Nephron progenitor cell (in vitro differentiated cells): ENCODE results near the gene LHFPL2.
A peak's percentile ranks its signal among the peaks of the same experiment; 100 is the strongest.

Source experiments
- DNase-seq: peaks from one replicate; pipeline ENCODE4 v3.0.0; 2021
- H3K27ac Mint-ChIP-seq: 2 replicates; pipeline ENCODE4 v1.8.0; 2021; ENCODE audit warnings: mild to moderate bottlenecking, moderate library complexity, mixed read lengths
- H3K27me3 Mint-ChIP-seq: 2 replicates; pipeline ENCODE4 v1.8.0; 2021; ENCODE audit warnings: mild to moderate bottlenecking, low read depth, mixed read lengths; ENCODE audit not compliant: poor library complexity
- H3K36me3 Mint-ChIP-seq: 2 replicates; pipeline ENCODE4 v1.8.0; 2021; ENCODE audit warnings: low read depth, mixed read lengths
- H3K4me1 Mint-ChIP-seq: 2 replicates; pipeline ENCODE4 v1.8.0; 2021; ENCODE audit warnings: mixed read lengths
- H3K4me3 Mint-ChIP-seq: 2 replicates; pipeline ENCODE4 v1.8.0; 2021; ENCODE audit warnings: mild to moderate bottlenecking, moderate library complexity, mixed read lengths
- H3K9me3 Mint-ChIP-seq: 2 replicates; pipeline ENCODE4 v1.8.0; 2021; ENCODE audit warnings: mild to moderate bottlenecking, moderate library complexity, mixed read lengths
- TF ChIP-seq, protein P1 (sequence below): fragments of 200-600 bp; sonication (generic); IDR thresholded peaks from 2 replicates; pipeline ENCODE4 v1.5.0; 2021; ENCODE audit warnings: antibody characterized with exemption

The LHFPL2 gene

DNA sequence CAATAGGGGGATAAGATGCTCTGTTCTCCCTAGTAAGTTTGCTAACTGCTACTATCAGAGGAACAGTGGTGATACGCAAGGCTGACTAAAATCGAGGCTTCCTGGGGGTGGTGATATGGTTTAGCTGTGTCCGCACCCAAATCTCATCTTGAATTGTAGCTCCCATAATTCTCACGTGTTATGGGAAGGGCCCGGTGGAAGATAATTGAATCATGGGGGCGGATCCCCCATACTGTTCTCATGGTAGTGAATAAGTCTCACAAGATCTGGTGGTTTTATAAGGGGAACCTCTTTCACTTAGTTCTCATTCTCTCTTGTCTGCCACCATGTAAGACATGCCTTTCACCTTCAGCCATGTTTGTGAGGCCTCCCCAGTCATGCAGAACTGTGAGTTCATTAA lies 135.1 kb downstream of the LHFPL2 start:
- Mint-ChIP-seq H3K27ac (peak overlapping the region; percentile 74), H3K9me3 (peaks cover 42% of the 10 kb centered on the region), H3K36me3 (peaks cover 54% of the 10 kb centered on the region), H3K4me1 (peaks cover 68% of the 10 kb centered on the region), H3K27me3 (no peaks in the 10 kb centered on the region), H3K4me3 (no peak overlapping the region)
- TF ChIP-seq, protein P1, sequence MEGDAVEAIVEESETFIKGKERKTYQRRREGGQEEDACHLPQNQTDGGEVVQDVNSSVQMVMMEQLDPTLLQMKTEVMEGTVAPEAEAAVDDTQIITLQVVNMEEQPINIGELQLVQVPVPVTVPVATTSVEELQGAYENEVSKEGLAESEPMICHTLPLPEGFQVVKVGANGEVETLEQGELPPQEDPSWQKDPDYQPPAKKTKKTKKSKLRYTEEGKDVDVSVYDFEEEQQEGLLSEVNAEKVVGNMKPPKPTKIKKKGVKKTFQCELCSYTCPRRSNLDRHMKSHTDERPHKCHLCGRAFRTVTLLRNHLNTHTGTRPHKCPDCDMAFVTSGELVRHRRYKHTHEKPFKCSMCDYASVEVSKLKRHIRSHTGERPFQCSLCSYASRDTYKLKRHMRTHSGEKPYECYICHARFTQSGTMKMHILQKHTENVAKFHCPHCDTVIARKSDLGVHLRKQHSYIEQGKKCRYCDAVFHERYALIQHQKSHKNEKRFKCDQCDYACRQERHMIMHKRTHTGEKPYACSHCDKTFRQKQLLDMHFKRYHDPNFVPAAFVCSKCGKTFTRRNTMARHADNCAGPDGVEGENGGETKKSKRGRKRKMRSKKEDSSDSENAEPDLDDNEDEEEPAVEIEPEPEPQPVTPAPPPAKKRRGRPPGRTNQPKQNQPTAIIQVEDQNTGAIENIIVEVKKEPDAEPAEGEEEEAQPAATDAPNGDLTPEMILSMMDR, result no peak
- no peak for DNase-seq

DNA sequence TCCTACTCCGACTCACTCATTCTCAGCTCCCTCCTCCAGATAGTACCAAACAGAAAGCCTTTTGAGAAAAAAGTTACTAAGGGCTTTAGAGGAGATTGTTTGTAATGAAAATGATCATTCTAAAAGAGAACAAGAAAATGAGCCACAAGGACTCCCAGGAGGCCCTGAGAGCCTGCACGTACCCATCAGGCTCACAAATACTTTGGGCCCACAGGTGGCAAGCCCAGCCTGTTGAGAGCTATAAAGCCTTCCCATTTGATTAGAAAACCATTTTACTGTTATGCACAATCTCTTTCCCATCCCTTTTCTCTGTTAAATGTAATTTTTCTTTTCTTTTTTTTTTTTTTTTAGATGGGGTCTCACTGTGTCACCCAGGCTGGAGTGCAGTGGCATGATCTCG lies 136.1 kb downstream of the LHFPL2 start:
- Mint-ChIP-seq H3K4me1 (peaks cover 78% of the 10 kb centered on the region), H3K27ac (peak overlapping the region; percentile 33)
- no peak for DNase-seq

DNA sequence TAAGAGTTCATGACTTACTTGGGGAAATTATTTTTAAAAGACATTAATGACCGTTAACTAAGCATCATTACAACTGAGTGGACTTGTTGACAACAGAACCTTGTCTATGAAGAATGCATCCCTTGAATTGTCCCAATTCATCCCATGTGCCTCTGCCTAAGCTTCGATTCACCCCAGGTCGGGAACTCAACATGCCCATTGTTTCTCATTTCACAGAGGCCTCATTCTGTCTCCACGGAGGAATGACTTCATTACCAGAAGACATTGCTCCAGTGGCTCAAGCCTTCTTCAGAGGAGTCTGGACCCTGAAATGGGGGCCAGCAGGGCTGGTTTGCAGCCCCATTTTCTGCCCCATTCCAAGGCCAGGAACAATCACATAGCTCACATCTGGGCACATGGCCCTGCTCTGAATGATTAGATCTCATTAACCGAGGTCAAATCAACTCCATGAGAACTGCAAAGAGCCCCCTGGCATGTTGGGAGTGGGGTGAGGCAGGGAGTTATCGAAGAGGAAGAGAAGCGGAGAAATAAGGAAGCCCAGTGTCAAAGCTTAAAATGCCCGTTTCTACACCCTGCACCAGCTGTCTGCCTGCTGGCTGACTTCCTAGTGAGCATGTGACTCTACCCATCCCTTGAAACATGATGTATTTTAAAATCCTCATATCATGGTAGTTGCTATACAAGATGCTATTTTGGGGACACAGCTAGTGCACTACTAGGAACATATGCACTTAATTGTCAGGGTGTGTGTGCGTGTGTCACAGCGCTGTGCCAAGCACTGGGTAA lies 137.3 kb downstream of the LHFPL2 start:
- Mint-ChIP-seq H3K36me3 (peaks cover 34% of the 10 kb centered on the region), H3K4me3 (peak overlapping the region; percentile 12), H3K27me3 (no peaks in the 10 kb centered on the region), H3K27ac (peak overlapping the region; percentile 76), H3K4me1 (peaks cover 83% of the 10 kb centered on the region), H3K9me3 (peaks cover 29% of the 10 kb centered on the region)
- DNase-seq, result no peak
- TF ChIP-seq, protein P1, result no peak

More for the DNA sequence above, 136.1 kb downstream of the LHFPL2 start:
- H3K9me3 Mint-ChIP-seq, result peaks cover 34% of the 10 kb centered on the region
- no peak overlapping the region for H3K4me3 Mint-ChIP-seq
- TF ChIP-seq, protein P1, result no peak
- no peaks in the 10 kb centered on the region for H3K27me3 Mint-ChIP-seq
- H3K36me3 Mint-ChIP-seq, result peaks cover 44% of the 10 kb centered on the region

DNA sequence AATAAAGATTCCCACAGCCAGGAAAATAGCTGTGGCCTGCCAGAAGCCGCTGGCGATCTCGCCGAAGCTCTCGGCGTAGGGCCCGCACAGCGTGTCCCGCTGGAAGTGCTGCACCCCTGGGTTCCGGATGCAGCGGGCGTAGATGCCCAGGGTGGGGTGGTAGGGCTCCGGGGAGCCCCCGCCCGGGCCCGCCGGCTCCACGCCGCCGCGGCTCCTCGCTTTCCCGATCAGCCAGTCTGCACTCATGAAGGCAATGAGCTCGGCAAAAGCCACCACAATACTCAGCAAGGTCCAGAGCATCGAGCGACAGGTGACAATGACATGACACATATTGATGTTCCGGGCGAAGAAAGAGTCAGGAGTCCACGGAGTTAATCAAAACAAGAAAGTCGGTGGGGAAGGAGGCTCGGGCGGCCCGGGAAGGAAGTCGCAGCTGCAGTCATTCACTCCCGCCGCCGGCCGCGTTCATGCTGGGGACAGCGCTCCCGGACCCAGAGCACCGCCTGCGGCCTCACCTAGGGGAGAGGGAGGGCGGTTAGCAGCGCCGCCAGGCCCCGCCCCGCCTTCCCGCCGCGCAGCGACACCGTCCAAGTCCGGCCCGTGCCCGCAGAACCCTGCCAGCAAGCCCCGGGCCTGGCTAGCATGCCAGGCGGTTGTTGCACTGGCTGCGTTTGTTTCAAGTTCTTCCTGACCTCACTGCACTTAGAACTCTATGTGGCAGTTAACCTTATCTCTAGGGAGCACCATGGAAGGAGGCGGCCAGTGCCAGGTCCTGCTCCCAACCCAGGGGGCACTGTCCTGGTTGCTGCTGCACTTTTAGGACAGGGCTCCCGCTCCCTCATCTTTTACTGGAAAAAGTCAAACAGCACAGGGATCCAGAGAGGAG lies 138.4 kb downstream of the LHFPL2 start:
- peak; percentile 70 for DNase-seq

DNA sequence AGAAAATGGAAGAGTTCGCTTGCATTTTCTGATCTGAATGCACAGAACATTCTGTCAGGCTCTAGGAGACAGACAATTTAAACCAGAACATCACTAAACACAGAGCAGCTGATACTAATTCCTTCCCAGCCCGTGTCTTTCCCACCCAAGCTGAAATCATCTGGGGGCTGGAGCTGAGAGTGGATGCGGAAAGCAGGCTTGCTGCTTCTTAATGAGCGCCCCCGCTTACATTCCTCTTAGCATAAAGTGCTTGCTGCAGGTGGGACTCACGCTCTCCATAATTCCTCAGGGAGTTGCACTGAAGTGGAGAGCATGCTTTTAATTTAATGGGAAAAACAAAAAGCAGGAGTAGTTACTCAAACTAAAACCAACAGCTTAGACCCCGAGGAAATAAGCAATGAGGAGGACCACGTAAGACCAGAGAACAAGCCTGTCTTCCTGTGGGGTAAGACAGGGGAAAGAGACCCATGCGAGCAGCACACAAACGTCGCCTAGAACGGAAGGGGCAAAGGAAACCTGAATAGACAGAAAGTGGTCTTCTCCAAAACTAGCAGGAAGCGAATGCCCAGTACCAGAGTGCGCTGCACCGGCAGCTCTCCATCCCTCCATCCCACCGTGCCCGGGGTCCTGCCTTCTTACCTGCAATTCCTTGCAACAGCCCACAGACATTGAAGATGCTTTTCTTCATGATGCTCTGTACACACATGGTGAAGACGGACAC lies 139.3 kb downstream of the LHFPL2 start:
- Mint-ChIP-seq H3K9me3 (peaks cover 11% of the 10 kb centered on the region), H3K27ac (peak overlapping the region; percentile 95), H3K4me1 (peaks cover 95% of the 10 kb centered on the region), H3K36me3 (peaks cover 14% of the 10 kb centered on the region), H3K4me3 (peak overlapping the region; percentile 41), H3K27me3 (no peaks in the 10 kb centered on the region)
- TF ChIP-seq, protein P1, result no peak
- DNase-seq, result no peak

More for the DNA sequence above, 138.4 kb downstream of the LHFPL2 start:
- Mint-ChIP-seq H3K4me3 (peak overlapping the region; percentile 61), H3K9me3 (peaks cover 19% of the 10 kb centered on the region), H3K4me1 (peaks cover 92% of the 10 kb centered on the region), H3K27ac (peak overlapping the region; percentile 95), H3K36me3 (peaks cover 22% of the 10 kb centered on the region), H3K27me3 (no peaks in the 10 kb centered on the region)
- TF ChIP-seq, protein P1, result no peak
